OCI-LY3 (cell line): ENCODE results near the gene PTPRN2.

Source experiments
- H2AFZ ChIP-seq: fragments of 200-600, 300-600 bp; shearing (Covaris generic); 2 replicates; pipeline ENCODE4 v1.6.0; 2014; ENCODE audit warnings: antibody characterized with exemption, low read depth, low read length
- H3K27ac ChIP-seq: fragments of 200-600, 300-600 bp; sonication (generic); 2 replicates; pipeline ENCODE4 v1.5.1; 2014; ENCODE audit warnings: mild to moderate bottlenecking, low read length, moderate library complexity, mixed read lengths
- H3K27me3 ChIP-seq: fragments of 200-600, 300-600 bp; sonication (generic); 2 replicates; pipeline ENCODE4 v1.6.1; 2014; ENCODE audit warnings: low read depth, low read length, mixed read lengths
- H3K36me3 ChIP-seq: fragments of 200-600, 300-600 bp; sonication (generic); replicated peaks from 2 replicates; pipeline ENCODE3; 2014; ENCODE audit warnings: low read depth, low read length, mixed read lengths
- H3K4me1 ChIP-seq: fragments of 300-600, 200-600 bp; sonication (generic); 2 replicates; pipeline ENCODE4 v1.6.1; 2014; ENCODE audit warnings: low read length, mixed read lengths
- H3K4me2 ChIP-seq: fragments of 200-600, 300-600 bp; sonication (generic); 2 replicates; pipeline ENCODE4 v1.6.1; 2014; ENCODE audit warnings: low read length, mixed read lengths
- H3K4me3 ChIP-seq: fragments of 300-600, 200-600 bp; sonication (generic); 2 replicates; pipeline ENCODE4 v1.5.1; 2014; ENCODE audit warnings: antibody characterized with exemption, mild to moderate bottlenecking, low read length, moderate library complexity
- H3K79me2 ChIP-seq: fragments of 300-600, 200-600 bp; shearing (Covaris generic); 2 replicates; pipeline ENCODE4 v1.6.1; 2014; ENCODE audit warnings: mild to moderate bottlenecking, low read length, mixed read lengths
- H3K9ac ChIP-seq: fragments of 300-600, 200-600 bp; shearing (Covaris generic); 2 replicates; pipeline ENCODE4 v1.6.0; 2014; ENCODE audit warnings: mild to moderate bottlenecking, low read length, moderate library complexity
- H3K9me3 ChIP-seq: fragments of 200-600, 300-600 bp; shearing (Covaris generic); 2 replicates; pipeline ENCODE4 v1.6.1; 2014; ENCODE audit warnings: low read length, mixed read lengths; ENCODE audit not compliant: insufficient read depth
- H4K20me1 ChIP-seq: fragments of 200-600, 300-600 bp; sonication (generic); 2 replicates; pipeline ENCODE4 v1.6.1; 2016; ENCODE audit warnings: low read length, mixed read lengths; ENCODE audit not compliant: insufficient read depth
- CTCF ChIP-seq: fragments of 200-600, 300-600 bp; sonication (generic); IDR thresholded peaks from 2 replicates; pipeline ENCODE4 v1.5.1; 2014; ENCODE audit warnings: antibody characterized with exemption, low read length, low read depth
- EZH2phosphoT487 ChIP-seq: fragments of 200-600 bp; shearing (Covaris generic); IDR thresholded peaks from 2 replicates; pipeline ENCODE4 v1.6.1; 2018; ENCODE audit warnings: antibody characterized with exemption, mixed run types, low read depth

PTPRN2 gene

GRCh38 chr7:158094671-158095226 lies 492.9 kb downstream of the PTPRN2 start:
- H3K4me3 ChIP-seq = no peak overlapping the region
- H3K9me3 ChIP-seq = no peaks in the 10 kb centered on the region
- no peak overlapping the region for H3K27ac ChIP-seq
- H3K4me2 ChIP-seq = no peak overlapping the region
- no peaks in the 10 kb centered on the region for H3K27me3 ChIP-seq
- H3K36me3 ChIP-seq = no peaks in the 10 kb centered on the region
- H3K79me2 ChIP-seq = no peaks in the 10 kb centered on the region
- H3K9ac ChIP-seq = no peak overlapping the region
- H3K4me1 ChIP-seq = no peaks in the 10 kb centered on the region
- H2AFZ ChIP-seq = no peak overlapping the region
- no peaks in the 10 kb centered on the region for H4K20me1 ChIP-seq
- TF ChIP-seq EZH2phosphoT487 (no peak), CTCF (no peak)

GRCh38 chr7:158094046-158094445 lies 493.6 kb downstream of the PTPRN2 start:
- no peaks in the 10 kb centered on the region for H3K9me3 ChIP-seq
- no peak for TF ChIP-seq EZH2phosphoT487
- no peak for TF ChIP-seq CTCF
- H3K4me3 ChIP-seq = no peak overlapping the region
- no peaks in the 10 kb centered on the region for H4K20me1 ChIP-seq
- H3K27me3 ChIP-seq = no peaks in the 10 kb centered on the region
- H3K4me2 ChIP-seq = no peak overlapping the region
- H3K36me3 ChIP-seq = no peaks in the 10 kb centered on the region
- no peak overlapping the region for H3K27ac ChIP-seq
- H2AFZ ChIP-seq = no peak overlapping the region
- no peaks in the 10 kb centered on the region for H3K4me1 ChIP-seq
- H3K79me2 ChIP-seq = no peaks in the 10 kb centered on the region
- no peak overlapping the region for H3K9ac ChIP-seq

- TF ChIP-seq EZH2phosphoT487 (no peak), CTCF (no peak)
- H3K4me1 ChIP-seq = no peaks in the 10 kb centered on the region
- H3K36me3 ChIP-seq = no peaks in the 10 kb centered on the region
- H3K9ac ChIP-seq = no peak overlapping the region
- H4K20me1 ChIP-seq = no peaks in the 10 kb centered on the region
- no peaks in the 10 kb centered on the region for H3K9me3 ChIP-seq
- H3K4me2 ChIP-seq = no peak overlapping the region
- H3K27me3 ChIP-seq = no peaks in the 10 kb centered on the region
- no peak overlapping the region for H2AFZ ChIP-seq
- no peak overlapping the region for H3K4me3 ChIP-seq
- H3K79me2 ChIP-seq = no peaks in the 10 kb centered on the region
- H3K27ac ChIP-seq = no peak overlapping the region
Observed at GRCh38 chr7:158093156-158093796, 494.3 kb downstream of the PTPRN2 start.

GRCh38 chr7:158087196-158087595 lies 500.4 kb downstream of the PTPRN2 start:
- Histone ChIP-seq H2AFZ (no peak overlapping the region), H3K4me2 (no peak overlapping the region), H3K9me3 (no peaks in the 10 kb centered on the region), H3K79me2 (no peaks in the 10 kb centered on the region), H3K27me3 (no peaks in the 10 kb centered on the region), H3K27ac (no peak overlapping the region), H3K4me3 (no peak overlapping the region), H3K4me1 (no peaks in the 10 kb centered on the region), H3K36me3 (no peaks in the 10 kb centered on the region), H3K9ac (no peak overlapping the region), H4K20me1 (no peaks in the 10 kb centered on the region)
- TF ChIP-seq CTCF (no peak), EZH2phosphoT487 (no peak)
